ENCODE data around the gene FSD2. TPM values are rescaled to one million over a fixed set of nuclear protein-coding genes. Genes with fewer than 3 reads are reported as not detected.

FSD2 gene
- total and polyA plus RNA-seq, 2 of the 8 experiments (the other 6 are each of a cell fraction or from before 2014, with no cell fraction given) = 0.02 TPM; not detected in 1

DNA sequence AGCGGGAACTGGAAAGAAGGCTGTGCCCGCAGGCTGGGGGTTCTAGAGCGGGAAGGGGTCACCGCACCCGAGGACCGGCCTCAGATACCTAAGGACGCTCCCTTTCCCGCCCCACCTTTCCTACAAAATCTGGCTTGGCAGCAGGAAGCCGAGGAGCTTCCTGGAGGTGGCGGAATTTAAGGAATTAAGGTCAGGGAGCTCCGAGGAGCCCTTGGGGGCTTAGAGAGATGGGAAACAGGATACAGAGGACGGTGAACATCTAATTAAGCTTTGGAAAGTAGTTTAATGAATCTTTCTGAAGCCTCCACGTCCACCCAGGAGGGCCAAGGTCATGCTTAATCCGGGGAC lies 95.7 kb downstream of the FSD2 start:
- H2BK12ac ChIP-seq (ENCODE audit: low read depth, low read length) = peak overlapping the region; percentile 63; the same call in 1 of the 2 replicates
- peaks cover 13% of the 10 kb centered on the region; the same call in 1 of the 2 replicates for H3K23me2 ChIP-seq (ENCODE audit: low read depth, low read length)
- peak overlapping the region; percentile 91 for H2AFZ ChIP-seq (ENCODE audit: low read length)
- H4K20me1 ChIP-seq (replicated peaks in 1 of 2; ENCODE audit: control insufficient read depth in 1 of 2, insufficient read depth in 2 of 2, low read length in 2 of 2) = no peaks in the 10 kb centered on the region
- no peak for DNase-seq (ENCODE audit: low read depth in 1 of 2, low spot score in 2 of 2)
- WGBS, 2 experiments (ENCODE audit: extremely low coverage in 1 of 2, insufficient coverage in 1 of 2, insufficient read length in 1 of 2, insufficient replicate concordance in 2 of 2, low coverage in 1 of 2, low lambda C conversion rate in 2 of 2, missing lambda C conversion rate in 1 of 2) = 25% methylated on average over 14 of the region's 14 CpGs; no CpG with 5 or more reads in 1 of the 2 experiments
- H3K27ac ChIP-seq (ENCODE audit: low read depth, low read length) = no peak overlapping the region
- H4K91ac ChIP-seq (replicated peaks; ENCODE audit: insufficient read length, low read length) = no peak overlapping the region
- peaks cover 0 to 13% (median 5%) of the 10 kb centered on the region in 4 experiments; a peak in 6 of 7 replicates for H3K4me1 ChIP-seq (replicated peaks in 1 of 4; ENCODE audit: control insufficient read depth in 3 of 4, insufficient read depth in 4 of 4, low read length in 3 of 4)
- H3K79me1 ChIP-seq (ENCODE audit: low read depth, low read length) = no peaks in the 10 kb centered on the region
- no peak overlapping the region for H2BK120ac ChIP-seq (replicated peaks; ENCODE audit: low read depth, low read length)
- H3K36me3 ChIP-seq (ENCODE audit: control insufficient read depth in 2 of 4, insufficient read depth in 4 of 4, low read length in 3 of 4) = no peaks in the 10 kb centered on the region
- H3K18ac ChIP-seq (ENCODE audit: extremely low read depth, low read length) = peak overlapping the region; percentile 90
- peak overlapping the region; percentile 87; the same call in 1 of the 2 replicates for H2BK5ac ChIP-seq (ENCODE audit: low read depth, low read length)
- peak overlapping the region; percentile 24 for H4K5ac ChIP-seq (ENCODE audit: insufficient read length, low read depth, low read length)
- H3K9ac ChIP-seq (replicated peaks in 1 of 4; ENCODE audit: extremely low read depth in 1 of 4, low read depth in 3 of 4, low read length in 3 of 4) = 0 out of 7 replicates have a peak overlapping the region, but pooled peaks of 1 of the 4 experiments have one; percentile 32
- H3K14ac ChIP-seq (ENCODE audit: insufficient read length) = no peak overlapping the region
- H3K4me3 ChIP-seq (ENCODE audit: extremely low read depth in 1 of 4, insufficient read depth in 2 of 4, low read depth in 3 of 4, low read length in 4 of 4) = peak overlapping the region; percentile 38 to 99 (median 48)
- no peaks in the 10 kb centered on the region for H3K9me3 ChIP-seq (ENCODE audit: insufficient read depth in 2 of 2, low read depth in 1 of 2, low read length in 1 of 2)
- TF ChIP-seq ASH2L (IDR thresholded peaks at IDR 0.05; ENCODE audit: low read length) (peak; percentile 2), YY1 (IDR thresholded peaks at IDR 0.05; ENCODE audit: low read depth, low read length) (no peak), JUND (IDR thresholded peaks at IDR 0.05; ENCODE audit: low read length) (no peak), TEAD4 (IDR thresholded peaks at IDR 0.05; ENCODE audit: low read depth, low read length) (0 out of 2 replicates have a peak, but pooled peaks have one; percentile 2), BACH1 (IDR thresholded peaks at IDR 0.05; ENCODE audit: low read length) (no peak)
- TF ChIP-seq, protein P1, sequence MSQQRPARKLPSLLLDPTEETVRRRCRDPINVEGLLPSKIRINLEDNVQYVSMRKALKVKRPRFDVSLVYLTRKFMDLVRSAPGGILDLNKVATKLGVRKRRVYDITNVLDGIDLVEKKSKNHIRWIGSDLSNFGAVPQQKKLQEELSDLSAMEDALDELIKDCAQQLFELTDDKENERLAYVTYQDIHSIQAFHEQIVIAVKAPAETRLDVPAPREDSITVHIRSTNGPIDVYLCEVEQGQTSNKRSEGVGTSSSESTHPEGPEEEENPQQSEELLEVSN (IDR thresholded peaks at IDR 0.05) = peak; percentile 77; the same call in 1 of the 2 replicates
- H3K4ac ChIP-seq (replicated peaks; ENCODE audit: insufficient read length, low read depth, low read length) = peak overlapping the region; percentile 25
- ChIA-PET CTCF (ENCODE audit: partially characterized antibody) (interaction anchor here (0.8 to 1.5 kb wide), 5 partner anchors 28 to 290 kb away, joined by 3 to 5 read pairs (median 4); no protein-coding TSS in a partner anchor), POLR2A (ENCODE audit: partially characterized antibody) (interaction anchor here (0.6 to 3.4 kb wide), 6 partner anchors 9 to 172 kb away, joined by 3 to 25 read pairs (median 7); no protein-coding TSS in a partner anchor)
- H3K27me3 ChIP-seq (replicated peaks in 1 of 4; ENCODE audit: control insufficient read depth in 3 of 4, extremely low read depth in 1 of 4, insufficient read depth in 3 of 4, low read length in 3 of 4) = peaks cover 0 to 7% (median 1%) of the 10 kb centered on the region in 4 experiments; a peak in 3 of 7 replicates
- peak overlapping the region; percentile 84 to 94 for H3K4me2 ChIP-seq (ENCODE audit: insufficient read depth in 1 of 2, low read depth in 2 of 2, low read length in 2 of 2)
- peaks cover 0 to 3% of the 10 kb centered on the region in 2 experiments; a peak in 1 of 4 replicates for H3K79me2 ChIP-seq (ENCODE audit: control insufficient read depth in 1 of 2, insufficient read depth in 2 of 2, low read length in 2 of 2)
- no peak overlapping the region for H4K8ac ChIP-seq (ENCODE audit: extremely low read depth, insufficient read depth, low read length)
- no peak overlapping the region for H2BK20ac ChIP-seq (ENCODE audit: low read length)
- no peak overlapping the region for H3K56ac ChIP-seq (replicated peaks; ENCODE audit: insufficient read length, low read depth, low read length)
- H2BK15ac ChIP-seq (ENCODE audit: low read length) = no peak overlapping the region; the same call in 1 of the 2 replicates
- no peak for FAIRE-seq
- no peak overlapping the region for H2AK5ac ChIP-seq (ENCODE audit: low read depth, low read length)
- no peak overlapping the region for H3K23ac ChIP-seq (ENCODE audit: insufficient read length)
